Pons (tissue), 1 donor: ENCODE measurements around the gene PCSK1.

ENCODE experiments used
- DNase-seq: peaks from one replicate; pipeline ENCODE4 v3.0.0-alpha.2; 2016; ENCODE audit warnings: low spot score

The PCSK1 gene

GRCh38 chr5:96433066-96433447 lies at the start of gene PCSK1:
TSS of gene PCSK1 (minus strand) at chr5:96433248. CDS start at chr5:96433042, 206 bp downstream.
- DNase-seq = no peak

- no peak for DNase-seq
These were observed 48.8 kb upstream of the PCSK1 start for GRCh38 chr5:96481867-96482266.

GRCh38 chr5:96481009-96481786 lies 48.1 kb upstream of the PCSK1 start:
- no peak for DNase-seq

- DNase-seq = no peak
These were observed 45.9 kb upstream of the PCSK1 start for GRCh38 chr5:96478983-96479382.

- DNase-seq = no peak
These were observed 43.6 kb upstream of the PCSK1 start for GRCh38 chr5:96476654-96477053.

GRCh38 chr5:96474073-96474472 lies 41.0 kb upstream of the PCSK1 start:
- DNase-seq = no peak

GRCh38 chr5:96473155-96473554 lies 40.1 kb upstream of the PCSK1 start:
- DNase-seq = no peak

GRCh38 chr5:96470785-96471184 lies 37.7 kb upstream of the PCSK1 start:
- DNase-seq = no peak

GRCh38 chr5:96468956-96469355 lies 35.9 kb upstream of the PCSK1 start:
- DNase-seq = no peak

- no peak for DNase-seq
These were observed 30.0 kb upstream of the PCSK1 start for GRCh38 chr5:96463091-96463490.

GRCh38 chr5:96459313-96460121 lies 26.5 kb upstream of the PCSK1 start:
- DNase-seq = no peak

- DNase-seq = no peak
These were observed 25.1 kb upstream of the PCSK1 start for GRCh38 chr5:96458176-96458575.

GRCh38 chr5:96455789-96456188 lies 22.7 kb upstream of the PCSK1 start:
- DNase-seq = no peak

GRCh38 chr5:96453394-96453793 lies 20.3 kb upstream of the PCSK1 start:
- no peak for DNase-seq

- DNase-seq = no peak
These were observed 14.9 kb upstream of the PCSK1 start for GRCh38 chr5:96447949-96448348.

GRCh38 chr5:96440185-96440538 lies 7.1 kb upstream of the PCSK1 start:
- DNase-seq = no peak

GRCh38 chr5:96439477-96440184 lies 6.6 kb upstream of the PCSK1 start:
- DNase-seq = no peak

- peak; percentile 42 for DNase-seq
These were observed 1.2 kb upstream of the PCSK1 start for GRCh38 chr5:96434201-96434645.

GRCh38 chr5:96432216-96433065 lies 607 bp downstream of the PCSK1 start:
- no peak for DNase-seq

GRCh38 chr5:96431376-96432187 lies 1.5 kb downstream of the PCSK1 start:
- no peak for DNase-seq

- no peak for DNase-seq
These were observed 5.2 kb downstream of the PCSK1 start for GRCh38 chr5:96427824-96428223.
